ENCODE data around the gene CYP21A2. TPM values are rescaled to one million over a fixed set of nuclear protein-coding genes. Genes with fewer than 3 reads are reported as not detected.
"Not testable (repeated sequence)": the region's sequence is repeated elsewhere in the genome, so short reads cannot be mapped to it uniquely, and the experiment has no call there.

CYP21A2 gene
- polyA plus RNA-seq (2013, experiment 1 of 2; ENCODE audit: insufficient read length) = 0.08 TPM
- 0.16 TPM for polyA plus RNA-seq (2013, experiment 2 of 2; ENCODE audit: insufficient read length)

DNA sequence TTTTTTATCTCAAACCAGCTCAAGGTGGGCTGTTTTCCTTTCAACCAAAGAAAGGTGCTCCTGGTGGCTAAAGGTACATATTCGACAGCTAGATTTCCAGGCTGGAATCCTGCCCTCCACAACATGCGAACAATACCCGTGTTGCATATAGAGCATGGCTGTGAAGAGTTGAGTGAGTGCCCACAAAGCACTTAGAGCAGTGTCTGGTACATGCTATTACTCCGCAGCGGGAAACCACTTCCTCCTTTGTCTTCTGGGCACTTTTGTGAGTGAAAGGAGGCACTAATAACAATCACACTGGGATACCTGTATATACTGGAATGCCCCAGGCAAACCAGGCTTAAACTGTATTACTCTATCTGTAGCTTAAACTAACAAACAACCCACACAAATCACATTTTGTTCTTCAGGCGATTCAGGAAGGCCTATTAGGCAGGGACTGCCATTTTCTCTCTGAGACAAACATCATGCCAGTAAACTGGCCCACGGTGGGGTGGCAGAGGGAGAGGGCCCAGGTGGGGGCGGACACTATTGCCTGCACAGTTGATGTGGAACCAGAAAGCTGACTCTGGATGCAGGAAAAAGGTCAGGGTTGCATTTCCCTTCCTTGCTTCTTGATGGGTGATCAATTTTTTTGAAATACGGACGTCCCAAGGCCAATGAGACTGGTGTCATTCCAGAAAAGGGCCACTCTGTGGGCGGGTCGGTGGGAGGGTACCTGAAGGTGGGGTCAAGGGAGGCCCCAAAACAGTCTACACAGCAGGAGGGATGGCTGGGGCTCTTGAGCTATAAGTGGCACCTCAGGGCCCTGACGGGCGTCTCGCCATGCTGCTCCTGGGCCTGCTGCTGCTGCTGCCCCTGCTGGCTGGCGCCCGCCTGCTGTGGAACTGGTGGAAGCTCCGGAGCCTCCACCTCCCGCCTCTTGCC, at the start of gene CYP21A2:
TSS of gene CYP21A2 (plus strand) at position 818 of the 927 bp plus-strand sequence. CDS start at position 826, 8 bp downstream.
- DNase-seq = not testable (repeated sequence)

DNA sequence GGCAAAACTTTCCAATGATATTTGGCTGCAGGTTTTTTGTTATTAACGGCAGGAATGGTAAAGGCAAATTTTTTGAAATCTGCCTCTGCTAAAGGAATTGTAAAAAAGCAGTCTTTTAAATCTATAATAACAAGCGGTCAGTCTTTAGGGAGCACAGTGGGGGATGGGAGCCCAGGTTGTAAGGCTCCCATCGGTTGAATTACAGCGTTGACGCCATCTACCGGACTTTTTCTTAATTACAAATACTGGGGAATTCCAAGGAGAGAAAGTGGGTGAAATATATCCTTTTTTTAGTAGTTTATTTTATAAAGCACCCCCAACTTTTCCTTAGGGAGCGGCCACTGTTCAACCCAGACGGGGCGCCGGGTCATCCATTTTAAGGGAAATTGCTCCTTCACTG, 48.9 kb upstream of the CYP21A2 start:
- DNase-seq = not testable (repeated sequence)

- DNase-seq = not testable (repeated sequence)
These were observed 43.8 kb upstream of the CYP21A2 start for GRCh38 chr6:31994421-31994820.

- not testable (repeated sequence) for DNase-seq
These were observed 41.8 kb upstream of the CYP21A2 start for GRCh38 chr6:31996385-31996784.

DNA sequence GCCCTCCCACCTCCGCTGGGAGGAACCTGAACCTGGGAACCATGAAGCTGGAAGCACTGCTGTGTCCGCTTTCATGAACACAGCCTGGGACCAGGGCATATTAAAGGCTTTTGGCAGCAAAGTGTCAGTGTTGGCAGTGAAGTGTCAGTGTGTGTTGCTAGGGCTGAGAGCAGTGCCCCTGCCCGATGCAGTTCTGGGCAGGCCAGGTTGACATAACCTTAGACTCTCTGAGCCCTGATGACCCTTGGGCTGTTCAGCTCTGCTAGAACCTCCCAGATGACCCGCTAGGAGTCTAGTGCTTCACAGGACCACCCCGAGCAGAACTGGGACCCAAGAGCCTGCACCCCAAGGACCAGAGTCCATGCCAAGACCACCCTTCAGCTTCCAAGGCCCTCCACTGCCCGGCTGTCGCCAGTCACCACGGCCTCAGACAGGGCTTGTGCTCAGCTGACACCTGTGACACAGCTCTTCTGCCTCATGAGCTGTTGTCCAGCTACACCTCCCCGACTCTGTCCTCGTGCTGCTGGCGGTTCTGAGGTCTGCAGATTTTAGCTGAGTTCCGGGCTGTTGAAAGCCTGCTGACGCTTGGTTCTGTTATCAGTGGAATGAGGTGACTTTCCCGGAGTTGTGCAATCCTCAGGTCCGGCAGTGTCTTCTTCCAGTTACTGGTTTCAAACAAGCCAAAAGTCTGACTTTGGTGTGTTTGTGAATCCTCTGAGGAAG, 35.5 kb upstream of the CYP21A2 start:
- DNase-seq = not testable (repeated sequence)

DNA sequence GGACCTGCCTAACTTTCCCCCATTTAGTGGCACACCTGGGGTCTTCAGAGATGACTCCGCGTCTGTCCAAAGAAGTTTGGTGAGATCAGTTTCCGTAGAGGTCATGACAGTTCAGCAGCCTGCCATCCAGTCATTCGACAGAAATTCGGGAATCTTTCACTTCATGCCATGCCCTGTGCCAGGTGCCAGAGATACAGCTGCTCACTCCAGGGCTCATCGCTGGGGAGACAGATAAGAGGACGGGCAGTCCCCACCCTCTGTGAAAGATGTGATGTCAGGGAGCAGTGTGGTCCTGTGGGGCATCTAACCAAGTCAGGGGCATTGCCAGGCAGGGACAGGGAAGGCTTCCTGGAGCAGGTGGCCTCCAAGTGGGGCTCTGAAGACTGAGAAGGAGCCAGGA, 34.9 kb upstream of the CYP21A2 start:
- not testable (repeated sequence) for DNase-seq

DNA sequence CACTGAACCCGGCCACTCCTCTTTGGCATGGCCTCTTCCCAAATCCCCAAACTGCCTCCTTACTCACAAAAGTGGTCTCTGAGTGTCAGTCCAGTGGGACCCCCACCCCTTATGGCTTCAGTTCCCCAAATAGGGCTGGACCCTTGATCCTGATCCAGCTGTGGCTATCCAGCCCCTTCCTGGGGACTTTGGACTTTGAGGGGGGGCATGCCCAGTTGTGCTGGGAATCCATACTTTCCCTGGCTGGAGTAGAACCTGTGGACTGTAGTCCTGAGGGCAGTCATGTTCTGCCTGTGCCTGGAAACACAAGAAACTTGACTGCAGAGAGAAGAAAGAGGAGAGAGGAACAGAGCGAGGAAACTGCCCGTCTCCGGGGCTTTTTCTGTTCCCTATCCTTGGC, 33.8 kb upstream of the CYP21A2 start:
- DNase-seq = not testable (repeated sequence)

GRCh38 chr6:32004864-32005537, 33.2 kb upstream of the CYP21A2 start:
- DNase-seq = not testable (repeated sequence)

DNA sequence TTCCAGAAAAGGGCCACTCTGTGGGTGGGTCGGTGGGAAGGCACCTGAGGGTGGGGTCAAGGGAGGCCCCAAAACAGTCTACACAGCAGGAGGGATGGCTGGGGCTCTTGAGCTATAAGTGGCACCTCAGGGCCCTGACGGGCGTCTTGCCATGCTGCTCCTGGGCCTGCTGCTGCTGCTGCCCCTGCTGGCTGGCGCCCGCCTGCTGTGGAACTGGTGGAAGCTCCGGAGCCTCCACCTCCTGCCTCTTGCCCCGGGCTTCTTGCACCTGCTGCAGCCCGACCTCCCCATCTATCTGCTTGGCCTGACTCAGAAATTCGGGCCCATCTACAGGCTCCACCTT, 32.7 kb upstream of the CYP21A2 start:
- DNase-seq = not testable (repeated sequence)

GRCh38 chr6:32005991-32006529, 32.2 kb upstream of the CYP21A2 start:
- not testable (repeated sequence) for DNase-seq

DNA sequence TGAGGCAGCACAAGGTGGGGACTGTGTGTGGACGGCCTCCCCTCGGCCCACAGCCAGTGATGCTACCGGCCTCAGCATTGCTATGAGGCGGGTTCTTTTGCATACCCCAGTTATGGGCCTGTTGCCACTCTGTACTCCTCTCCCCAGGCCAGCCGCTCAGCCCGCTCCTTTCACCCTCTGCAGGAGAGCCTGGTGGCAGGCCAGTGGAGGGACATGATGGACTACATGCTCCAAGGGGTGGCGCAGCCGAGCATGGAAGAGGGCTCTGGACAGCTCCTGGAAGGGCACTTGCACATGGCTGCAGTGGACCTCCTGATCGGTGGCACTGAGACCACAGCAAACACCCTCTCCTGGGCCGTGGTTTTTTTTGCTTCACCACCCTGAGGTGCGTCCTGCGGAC, 31.1 kb upstream of the CYP21A2 start:
- not testable (repeated sequence) for DNase-seq

- not testable (repeated sequence) for DNase-seq
These were observed 30.2 kb upstream of the CYP21A2 start for GRCh38 chr6:32008037-32008436.

DNA sequence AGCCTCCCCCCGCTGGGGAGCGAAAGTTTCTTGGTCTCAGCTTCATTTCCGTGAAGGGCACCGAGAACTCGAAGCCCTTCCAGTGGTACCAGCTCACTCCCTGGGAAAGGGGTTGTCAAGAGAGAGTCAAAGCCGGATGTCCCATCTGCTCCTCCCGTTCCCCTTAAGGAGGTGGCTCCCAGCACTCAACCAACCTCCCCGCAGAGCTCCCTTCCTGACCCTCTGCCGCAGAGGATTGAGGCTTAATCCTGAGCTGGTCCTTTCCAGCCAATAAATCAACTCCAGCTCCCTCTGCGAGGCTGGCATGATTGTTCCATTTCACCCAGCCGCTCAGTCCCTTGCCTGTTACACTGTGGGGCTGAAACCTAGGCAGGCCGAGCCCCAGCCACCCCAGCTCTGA, 29.6 kb upstream of the CYP21A2 start:
- not testable (repeated sequence) for DNase-seq

GRCh38 chr6:32009537-32009936, 28.7 kb upstream of the CYP21A2 start:
- DNase-seq = not testable (repeated sequence)

DNA sequence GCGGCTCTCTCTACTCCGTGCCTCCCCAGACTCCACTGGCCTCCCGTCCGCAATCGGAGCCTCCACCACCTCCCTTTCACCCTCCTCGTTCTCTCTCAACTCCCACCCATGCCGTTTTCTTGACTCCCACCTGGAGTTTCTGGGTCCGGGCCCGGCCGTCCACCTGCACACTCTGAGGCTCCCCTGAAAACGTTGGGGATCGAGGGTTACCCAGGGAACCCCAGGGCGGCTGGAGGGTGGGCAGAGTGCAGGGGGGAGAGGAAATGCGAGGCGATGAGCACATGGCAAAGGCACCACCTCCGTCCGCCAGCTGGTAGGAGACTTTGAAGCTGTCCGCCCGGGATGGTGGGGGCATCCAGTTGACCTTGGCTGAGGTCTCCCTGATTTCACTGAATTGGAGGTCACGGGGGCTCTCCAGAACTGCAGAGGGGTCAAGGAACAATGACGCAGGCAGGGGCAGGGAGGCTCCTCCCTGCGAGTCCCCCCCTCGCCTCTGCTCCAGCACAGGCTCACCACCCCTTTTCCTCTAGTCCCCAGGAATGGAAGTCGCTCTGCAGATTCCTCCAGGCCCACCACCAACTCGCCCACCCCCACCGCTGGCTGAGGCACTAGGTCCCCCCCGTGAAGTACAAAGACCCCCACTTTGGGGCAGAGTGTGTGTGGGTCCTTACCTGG, 27.2 kb upstream of the CYP21A2 start:
- not testable (repeated sequence) for DNase-seq

- DNase-seq = not testable (repeated sequence)
These were observed 25.1 kb upstream of the CYP21A2 start for GRCh38 chr6:32012941-32013617.

DNA sequence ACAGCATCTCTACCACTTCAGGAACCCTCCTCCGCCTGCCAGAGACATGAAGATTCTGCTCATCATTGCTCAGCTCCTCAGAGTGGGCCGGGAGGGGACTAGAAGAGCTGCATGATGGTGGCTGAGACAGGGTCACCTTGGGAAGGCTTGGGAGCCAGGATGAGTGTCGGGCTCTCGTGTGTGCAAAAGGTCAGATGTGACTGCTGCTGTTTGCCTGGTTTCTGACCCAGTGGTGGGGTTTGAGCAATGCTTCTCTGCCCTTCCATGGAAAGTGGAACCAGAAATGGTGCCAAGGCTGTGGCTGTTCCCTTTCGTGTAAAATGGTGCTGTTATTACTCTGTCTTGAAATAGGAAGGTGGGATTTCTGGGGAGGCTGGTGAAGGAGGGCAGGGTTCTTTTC, 24.5 kb upstream of the CYP21A2 start:
- DNase-seq = not testable (repeated sequence)

- DNase-seq = not testable (repeated sequence)
These were observed 23.7 kb upstream of the CYP21A2 start, which contains the start of gene C4B for GRCh38 chr6:32014547-32014946. Gene C4B (plus strand): TSS chr6:32014795. CDS start chr6:32014846, 51 bp downstream.

GRCh38 chr6:32022100-32022499, 16.1 kb upstream of the CYP21A2 start:
- not testable (repeated sequence) for DNase-seq

DNA sequence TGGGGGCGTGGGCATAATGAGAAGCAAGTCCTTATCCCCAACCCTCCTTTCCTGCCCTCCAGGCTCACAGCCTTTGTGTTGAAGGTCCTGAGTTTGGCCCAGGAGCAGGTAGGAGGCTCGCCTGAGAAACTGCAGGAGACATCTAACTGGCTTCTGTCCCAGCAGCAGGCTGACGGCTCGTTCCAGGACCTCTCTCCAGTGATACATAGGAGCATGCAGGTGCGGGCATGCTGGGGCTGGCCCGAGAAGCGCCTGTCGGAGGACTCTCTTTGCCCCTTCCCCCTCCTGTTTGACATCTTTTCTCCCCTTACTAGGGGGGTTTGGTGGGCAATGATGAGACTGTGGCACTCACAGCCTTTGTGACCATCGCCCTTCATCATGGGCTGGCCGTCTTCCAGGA, 9.6 kb upstream of the CYP21A2 start:
- DNase-seq = not testable (repeated sequence)

DNA sequence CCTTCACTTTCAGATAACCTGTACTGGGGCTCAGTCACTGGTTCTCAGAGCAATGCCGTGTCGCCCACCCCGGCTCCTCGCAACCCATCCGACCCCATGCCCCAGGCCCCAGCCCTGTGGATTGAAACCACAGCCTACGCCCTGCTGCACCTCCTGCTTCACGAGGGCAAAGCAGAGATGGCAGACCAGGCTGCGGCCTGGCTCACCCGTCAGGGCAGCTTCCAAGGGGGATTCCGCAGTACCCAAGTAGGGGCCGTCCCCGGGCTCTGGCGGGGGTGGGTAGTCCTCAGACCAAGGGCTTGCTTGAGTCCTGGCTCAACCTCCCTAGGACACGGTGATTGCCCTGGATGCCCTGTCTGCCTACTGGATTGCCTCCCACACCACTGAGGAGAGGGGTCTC, 8.7 kb upstream of the CYP21A2 start:
- not testable (repeated sequence) for DNase-seq

Data from fibroblast of skin of back (primary cell).